Psoas muscle (tissue), 8 donors: ENCODE data around the gene ERBB3. TPM values are rescaled to one million over a fixed set of nuclear protein-coding genes. Genes with fewer than 3 reads are reported as not detected.

Experiments
- ATAC-seq, 4 donors: fragments of 200-7000 bp; cut with Tn5 transposase; one replicate each; pipeline ENCODE4 v1.9.1; 2020; ENCODE audit warnings: moderate library complexity in 3 of 4, mild to moderate bottlenecking in 2 of 4
- DNase-seq, 2 donors: peaks; one replicate each; pipeline ENCODE4 v3.0.0-alpha.2; 2020
- H3K27ac ChIP-seq: fragments of 200-600 bp; one replicate; pipeline ENCODE4 v1.8.0; 2022
- H3K27me3 ChIP-seq, 3 donors: fragments of 200-600 bp in 1 of 3; one replicate each; pipeline versions ENCODE4 v1.6.1 to v1.8.0; 2013 to 2022; ENCODE audit warnings: low read length in 2 of 3, mild to moderate bottlenecking in 2 of 3, moderate library complexity in 1 of 3; ENCODE audit not compliant: insufficient read depth in 3 of 3
- H3K36me3 ChIP-seq, 2 donors: fragments of 200-600 bp in 1 of 2; one replicate each; pipeline versions ENCODE4 v1.6.1 to v1.8.0; 2013 to 2022; ENCODE audit warnings: low read depth in 1 of 2, mild to moderate bottlenecking in 1 of 2, moderate library complexity in 1 of 2; ENCODE audit not compliant: insufficient read depth in 1 of 2
- H3K4me1 ChIP-seq: fragments of 200-600 bp; one replicate; pipeline ENCODE4 v1.8.0; 2022
- H3K4me3 ChIP-seq: fragments of 200-600 bp; one replicate; pipeline ENCODE4 v1.8.0; 2022; ENCODE audit warnings: mild to moderate bottlenecking
- H3K9me3 ChIP-seq: fragments of 200-600 bp; one replicate; pipeline ENCODE4 v1.8.0; 2022
- WGBS, 3 donors: extraction: QIAGEN DNeasy Blood & Tissue Kit; methylation state at CpG; one replicate each; pipeline versions ENCODE4 v1.1.6 to v1.1.7; 2013; 5-methylcytosine and 5-hydroxymethylcytosine counted together
- intact Hi-C, 2 donors: fragments of 100-400 bp; cut with DNase I; formaldehyde crosslinking; loops; one replicate each; pipeline versions ENCODE4 v1.11.0 to v1.14.2; 2022
- long read RNA-seq, 2 donors: library from polyadenylated mRNA; unstranded; transcript quantifications; one replicate each; pipeline ENCODE4 v2.0.0, GENCODE V29; 2021
- polyA plus RNA-seq, 3 donors: library from polyadenylated mRNA; stranded (reverse); fragments of 200-250 nt; gene quantifications; one replicate each; pipeline ENCODE4 v1.2.3, GENCODE V29; 2013
- total RNA-seq, 4 donors: library from RNA; stranded (reverse); fragmentation: NEBNext Ultra II Directional in 2 of 4; extraction: Animal tissue kit (Norgen Biotek cat#: 25700) in 2 of 4; gene quantifications; one replicate each; pipeline versions ENCODE4 v1.2.1 to v1.2.4, GENCODE V29; 2021 to 2023
- TF ChIP-seq, protein P1 (sequence below): fragments of 200-600 bp; IDR thresholded peaks from one replicate; pipeline ENCODE4 v1.8.0; 2022; ENCODE audit warnings: antibody characterized with exemption
- donor health status: healthy with polysubstance abuse.
- donor health status: DM: no; HTN: no; CAD: no; lungs with moderate emphysema.
- donor health status: Bipolar disorder and iron deficiency.
- donor health status: healthy.
- donor health status: DM: yes; HTN: yes; CAD: no.
- donor health status: DM: no; HTN: no; CAD: no.
- donor health status: DM: no; HTN: no; CAD: no.
- donor health status: DM: yes; HTN: yes; CAD: no.

Gene ERBB3
- total RNA-seq (1 to 10 TPM in 2 of 4 donors, under 1 TPM in 2; 0.71 to 3.9 (median 1.3) TPM), polyA plus RNA-seq (under 1 TPM; 0.13 to 0.26 (median 0.26) TPM)
- long read RNA-seq, donor 1, result 0 reads
- long read RNA-seq, donor 2, partial matches to known transcripts, result 0 of 1 reads
- long read RNA-seq, donor 2, other reads (novel, unspliced or antisense), result 1 of 1 reads

GRCh38 chr12:56079723-56080555 is at the start of gene ERBB3:
Gene ERBB3 (plus strand): TSS chr12:56080165. CDS start chr12:56080301, 136 bp downstream.
- no peaks in the 10 kb centered on the region for H3K9me3 ChIP-seq
- TF ChIP-seq, protein P1, sequence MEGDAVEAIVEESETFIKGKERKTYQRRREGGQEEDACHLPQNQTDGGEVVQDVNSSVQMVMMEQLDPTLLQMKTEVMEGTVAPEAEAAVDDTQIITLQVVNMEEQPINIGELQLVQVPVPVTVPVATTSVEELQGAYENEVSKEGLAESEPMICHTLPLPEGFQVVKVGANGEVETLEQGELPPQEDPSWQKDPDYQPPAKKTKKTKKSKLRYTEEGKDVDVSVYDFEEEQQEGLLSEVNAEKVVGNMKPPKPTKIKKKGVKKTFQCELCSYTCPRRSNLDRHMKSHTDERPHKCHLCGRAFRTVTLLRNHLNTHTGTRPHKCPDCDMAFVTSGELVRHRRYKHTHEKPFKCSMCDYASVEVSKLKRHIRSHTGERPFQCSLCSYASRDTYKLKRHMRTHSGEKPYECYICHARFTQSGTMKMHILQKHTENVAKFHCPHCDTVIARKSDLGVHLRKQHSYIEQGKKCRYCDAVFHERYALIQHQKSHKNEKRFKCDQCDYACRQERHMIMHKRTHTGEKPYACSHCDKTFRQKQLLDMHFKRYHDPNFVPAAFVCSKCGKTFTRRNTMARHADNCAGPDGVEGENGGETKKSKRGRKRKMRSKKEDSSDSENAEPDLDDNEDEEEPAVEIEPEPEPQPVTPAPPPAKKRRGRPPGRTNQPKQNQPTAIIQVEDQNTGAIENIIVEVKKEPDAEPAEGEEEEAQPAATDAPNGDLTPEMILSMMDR, result no peak
- no peaks in the 10 kb centered on the region for H3K36me3 ChIP-seq
- peak; percentile 87 to 94 (median 92) for ATAC-seq
- intact Hi-C loops, result no loop called here
- H3K27me3 ChIP-seq, result peaks cover 0 to 9% (median 8%) of the 10 kb centered on the region in 3 donors
- WGBS, 3 donors, result 2 to 3% (median 3%) methylated on average over 51 to 59 of the region's 59 CpGs
- H3K27ac ChIP-seq, result peak within 1 kb of the TSS; percentile 71
- peaks cover 3% of the 10 kb centered on the region for H3K4me1 ChIP-seq
- peak within 1 kb of the TSS; percentile 72 for H3K4me3 ChIP-seq
- DNase-seq, result peak; percentile 80 to 82

- Histone ChIP-seq H3K4me3 (no peak overlapping the region), H3K27me3 (no peaks in the 10 kb centered on the region), H3K27ac (no peak overlapping the region), H3K4me1 (no peaks in the 10 kb centered on the region), H3K36me3 (peaks cover 0 to 88% of the 10 kb centered on the region in 2 donors), H3K9me3 (no peaks in the 10 kb centered on the region)
- WGBS, 3 donors, result 96 to 100% (median 100%) methylated on average over 1 of the region's 1 CpG
- DNase-seq (no peak), ATAC-seq (no peak)
- TF ChIP-seq, protein P1, result no peak
- intact Hi-C loops, result no loop called here
These were observed 48.0 kb upstream of the ERBB3 start for GRCh38 chr12:56031987-56032386.

DNA sequence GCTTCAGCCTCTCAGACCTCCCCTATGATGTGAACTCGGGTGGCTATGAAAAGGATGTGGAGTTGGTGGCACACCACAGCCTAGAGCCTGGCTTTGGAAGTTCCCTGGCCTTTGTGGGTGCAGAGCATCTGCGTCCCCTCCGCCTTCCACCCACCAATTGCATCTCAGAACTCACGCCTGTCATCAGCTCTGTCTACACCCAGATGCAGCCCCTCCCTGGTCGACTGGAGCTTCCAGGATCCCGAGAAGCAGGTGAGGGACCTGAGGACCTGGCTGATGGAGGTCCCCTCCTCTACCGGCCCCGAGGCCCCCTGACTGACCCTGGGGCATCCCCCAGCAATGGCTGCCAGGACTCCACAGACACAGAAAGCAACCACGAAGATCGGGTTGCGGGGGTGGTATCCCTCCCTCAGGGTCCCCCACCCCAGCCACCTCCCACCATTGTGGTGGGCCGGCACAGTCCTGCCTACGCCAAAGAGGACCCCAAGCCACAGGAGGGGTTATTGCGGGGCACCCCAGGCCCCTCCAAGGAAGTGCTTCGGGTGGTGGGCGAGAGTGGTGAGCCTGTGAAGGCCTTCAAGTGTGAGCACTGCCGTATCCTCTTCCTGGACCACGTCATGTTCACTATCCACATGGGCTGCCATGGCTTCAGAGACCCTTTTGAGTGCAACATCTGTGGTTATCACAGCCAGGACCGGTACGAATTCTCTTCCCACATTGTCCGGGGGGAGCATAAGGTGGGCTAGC is 45.2 kb upstream of the ERBB3 start:
- Histone ChIP-seq H3K27me3 (no peaks in the 10 kb centered on the region), H3K4me1 (no peaks in the 10 kb centered on the region), H3K9me3 (no peaks in the 10 kb centered on the region), H3K36me3 (peaks cover 0 to 70% of the 10 kb centered on the region in 2 donors), H3K4me3 (no peak overlapping the region), H3K27ac (no peak overlapping the region)
- DNase-seq (no peak), ATAC-seq (no peak)
- TF ChIP-seq, protein P1, result no peak
- intact Hi-C loops, result loop anchor here in 1 of 2 donors (5.0 kb wide), 1 partner anchor 37 kb away; the partner anchor contains the start of gene SUOX
- WGBS, 3 donors, result 85 to 92% (median 86%) methylated on average over 21 of the region's 21 CpGs

- TF ChIP-seq, protein P1, result no peak
- no peak overlapping the region for H3K4me3 ChIP-seq
- no peak for DNase-seq
- no peaks in the 10 kb centered on the region for H3K9me3 ChIP-seq
- no peak overlapping the region for H3K27ac ChIP-seq
- H3K36me3 ChIP-seq, result peaks cover 0 to 47% of the 10 kb centered on the region in 2 donors
- H3K27me3 ChIP-seq, result no peaks in the 10 kb centered on the region
- WGBS, 3 donors, result 75 to 81% (median 75%) methylated on average over 2 of the region's 2 CpGs
- H3K4me1 ChIP-seq, result peaks cover 6% of the 10 kb centered on the region
- intact Hi-C loops, result loop anchor here in 1 of 2 donors (5.0 kb wide), 1 partner anchor 40 kb away; the partner anchor contains the start of gene SUOX
- no peak for ATAC-seq
These were observed 42.8 kb upstream of the ERBB3 start for GRCh38 chr12:56037161-56037560.
